ENCODE results near the gene ADAMTS17. TPM values are rescaled to one million over a fixed set of nuclear protein-coding genes. Genes with fewer than 3 reads are reported as not detected.

The ADAMTS17 gene
- total RNA-seq, 1 experiment from 2014 or later, result 1.6 TPM

- Histone ChIP-seq H3K4me1 (ENCODE audit: control insufficient read depth, insufficient read depth, low read length) (no peaks in the 10 kb centered on the region), H3K9me3 (ENCODE audit: control insufficient read depth, insufficient read depth, low read depth, low read length) (no peaks in the 10 kb centered on the region), H3K27me3 (ENCODE audit: control insufficient read depth, insufficient read depth, low read length) (peaks cover 12% of the 10 kb centered on the region), H3K27ac (ENCODE audit: low read length) (no peak overlapping the region), H3K4me3 (ENCODE audit: low read depth in 2 of 2, low read length in 2 of 2) (no peak overlapping the region), H3K36me3 (ENCODE audit: control insufficient read depth, insufficient read depth, low read length) (no peaks in the 10 kb centered on the region)
- ChIA-PET POLR2A (no interaction called here), CTCF (no interaction called here)
- no peak for ATAC-seq
- no peak for DNase-seq (ENCODE audit: low read depth, low spot score)
- in situ Hi-C loops (cut with HindIII; ENCODE audit: low pct_unique_long_range_greater_than_20kb, low sequenced_read_pairs) (no loop called here), intact Hi-C loops (cut with micrococcal nuclease; ENCODE audit: unreplicated experiment) (no loop called here)
- TF ChIP-seq, protein P1, sequence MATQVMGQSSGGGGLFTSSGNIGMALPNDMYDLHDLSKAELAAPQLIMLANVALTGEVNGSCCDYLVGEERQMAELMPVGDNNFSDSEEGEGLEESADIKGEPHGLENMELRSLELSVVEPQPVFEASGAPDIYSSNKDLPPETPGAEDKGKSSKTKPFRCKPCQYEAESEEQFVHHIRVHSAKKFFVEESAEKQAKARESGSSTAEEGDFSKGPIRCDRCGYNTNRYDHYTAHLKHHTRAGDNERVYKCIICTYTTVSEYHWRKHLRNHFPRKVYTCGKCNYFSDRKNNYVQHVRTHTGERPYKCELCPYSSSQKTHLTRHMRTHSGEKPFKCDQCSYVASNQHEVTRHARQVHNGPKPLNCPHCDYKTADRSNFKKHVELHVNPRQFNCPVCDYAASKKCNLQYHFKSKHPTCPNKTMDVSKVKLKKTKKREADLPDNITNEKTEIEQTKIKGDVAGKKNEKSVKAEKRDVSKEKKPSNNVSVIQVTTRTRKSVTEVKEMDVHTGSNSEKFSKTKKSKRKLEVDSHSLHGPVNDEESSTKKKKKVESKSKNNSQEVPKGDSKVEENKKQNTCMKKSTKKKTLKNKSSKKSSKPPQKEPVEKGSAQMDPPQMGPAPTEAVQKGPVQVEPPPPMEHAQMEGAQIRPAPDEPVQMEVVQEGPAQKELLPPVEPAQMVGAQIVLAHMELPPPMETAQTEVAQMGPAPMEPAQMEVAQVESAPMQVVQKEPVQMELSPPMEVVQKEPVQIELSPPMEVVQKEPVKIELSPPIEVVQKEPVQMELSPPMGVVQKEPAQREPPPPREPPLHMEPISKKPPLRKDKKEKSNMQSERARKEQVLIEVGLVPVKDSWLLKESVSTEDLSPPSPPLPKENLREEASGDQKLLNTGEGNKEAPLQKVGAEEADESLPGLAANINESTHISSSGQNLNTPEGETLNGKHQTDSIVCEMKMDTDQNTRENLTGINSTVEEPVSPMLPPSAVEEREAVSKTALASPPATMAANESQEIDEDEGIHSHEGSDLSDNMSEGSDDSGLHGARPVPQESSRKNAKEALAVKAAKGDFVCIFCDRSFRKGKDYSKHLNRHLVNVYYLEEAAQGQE (IDR thresholded peaks at IDR 0.05; ENCODE audit: insufficient read depth in 1 of 2, low read depth in 2 of 2, low read length in 1 of 2), result no peak
- TF ChIP-seq CTCF (IDR thresholded peaks at IDR 0.05) (no peak), POLR2AphosphoS5 (IDR thresholded peaks at IDR 0.05; ENCODE audit: low read depth, low read length) (no peak), TCF7L2 (IDR thresholded peaks at IDR 0.05; ENCODE audit: low read depth, low read length) (no peak), SIN3A (IDR thresholded peaks at IDR 0.05; ENCODE audit: borderline replicate concordance, insufficient read depth, low read depth, low read length) (no peak)
- BruUV-seq (replicated peaks), result no TSS peak
Observed at GRCh38 chr15:100140527-100141308, 201.1 kb downstream of the ADAMTS17 start.

DNA sequence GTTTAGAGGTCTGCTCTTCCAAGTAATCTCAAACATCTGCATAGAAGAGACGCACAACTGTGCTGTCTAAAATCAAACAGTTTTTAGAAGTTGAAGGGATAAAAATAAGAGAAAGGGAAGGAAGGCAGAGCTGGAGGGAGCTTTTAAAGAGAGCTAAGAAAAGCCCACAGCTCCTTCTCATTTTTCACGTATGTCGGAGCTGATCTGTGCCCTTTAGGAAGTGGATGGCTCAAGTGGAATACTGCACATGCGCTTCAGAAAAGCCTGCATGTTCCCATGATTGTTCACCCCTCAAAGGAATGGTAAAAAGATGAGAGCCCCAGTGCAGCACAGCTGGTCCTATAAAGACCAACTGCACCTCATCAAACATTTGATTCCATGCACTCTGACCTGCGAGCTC lies 207.2 kb downstream of the ADAMTS17 start:
- intact Hi-C loops (cut with micrococcal nuclease; ENCODE audit: unreplicated experiment) (no loop called here), in situ Hi-C loops (cut with HindIII; ENCODE audit: low pct_unique_long_range_greater_than_20kb, low sequenced_read_pairs) (no loop called here)
- ChIA-PET CTCF (interaction anchor here (0.6 kb wide), 1 partner anchor 291 kb away, joined by 3 read pairs; no protein-coding TSS in a partner anchor), POLR2A (no interaction called here)
- Histone ChIP-seq H3K27me3 (ENCODE audit: control insufficient read depth, insufficient read depth, low read length) (peaks cover 9% of the 10 kb centered on the region), H3K4me1 (ENCODE audit: control insufficient read depth, insufficient read depth, low read length) (no peaks in the 10 kb centered on the region), H3K27ac (ENCODE audit: low read length) (no peak overlapping the region), H3K9me3 (ENCODE audit: control insufficient read depth, insufficient read depth, low read depth, low read length) (no peaks in the 10 kb centered on the region), H3K36me3 (ENCODE audit: control insufficient read depth, insufficient read depth, low read length) (no peaks in the 10 kb centered on the region), H3K4me3 (ENCODE audit: low read depth in 2 of 2, low read length in 2 of 2) (no peak overlapping the region)
- TF ChIP-seq CTCF (IDR thresholded peaks at IDR 0.05), result no peak
- no peak for TF ChIP-seq SIN3A (IDR thresholded peaks at IDR 0.05; ENCODE audit: borderline replicate concordance, insufficient read depth, low read depth, low read length)
- no peak for TF ChIP-seq TCF7L2 (IDR thresholded peaks at IDR 0.05; ENCODE audit: low read depth, low read length)
- TF ChIP-seq POLR2AphosphoS5 (IDR thresholded peaks at IDR 0.05; ENCODE audit: low read depth, low read length), result no peak
- TF ChIP-seq, protein P1 (IDR thresholded peaks at IDR 0.05; ENCODE audit: insufficient read depth in 1 of 2, low read depth in 2 of 2, low read length in 1 of 2), result no peak
- DNase-seq (ENCODE audit: low read depth, low spot score), result no peak
- no peak for ATAC-seq
- BruUV-seq (replicated peaks), result no TSS peak
